CMK (cell line): ENCODE results near the gene SMYD3.
"Not testable (repeated sequence)": the region's sequence is repeated elsewhere in the genome, so short reads cannot be mapped to it uniquely, and the experiment has no call there.

Experiments
- DNase-seq: peaks from one replicate; pipeline ENCODE4 v3.0.0-alpha.2; 2010; ENCODE audit warnings: low read depth

The SMYD3 gene

DNA sequence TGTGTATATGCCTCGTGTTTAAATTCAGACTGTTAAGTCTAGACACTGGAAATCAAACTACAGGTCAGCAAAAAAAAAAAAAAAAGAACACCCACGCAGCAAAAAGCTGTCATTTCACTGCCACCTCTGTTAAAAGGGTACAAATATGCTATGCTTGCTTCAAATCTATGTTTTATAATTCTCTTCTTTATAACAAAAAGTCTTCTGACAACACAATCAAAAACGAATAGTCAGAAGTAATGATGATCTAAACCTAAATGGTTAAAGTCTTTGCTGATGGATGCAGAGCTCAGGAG is 438.9 kb downstream of the SMYD3 start:
- no peak for DNase-seq

DNA sequence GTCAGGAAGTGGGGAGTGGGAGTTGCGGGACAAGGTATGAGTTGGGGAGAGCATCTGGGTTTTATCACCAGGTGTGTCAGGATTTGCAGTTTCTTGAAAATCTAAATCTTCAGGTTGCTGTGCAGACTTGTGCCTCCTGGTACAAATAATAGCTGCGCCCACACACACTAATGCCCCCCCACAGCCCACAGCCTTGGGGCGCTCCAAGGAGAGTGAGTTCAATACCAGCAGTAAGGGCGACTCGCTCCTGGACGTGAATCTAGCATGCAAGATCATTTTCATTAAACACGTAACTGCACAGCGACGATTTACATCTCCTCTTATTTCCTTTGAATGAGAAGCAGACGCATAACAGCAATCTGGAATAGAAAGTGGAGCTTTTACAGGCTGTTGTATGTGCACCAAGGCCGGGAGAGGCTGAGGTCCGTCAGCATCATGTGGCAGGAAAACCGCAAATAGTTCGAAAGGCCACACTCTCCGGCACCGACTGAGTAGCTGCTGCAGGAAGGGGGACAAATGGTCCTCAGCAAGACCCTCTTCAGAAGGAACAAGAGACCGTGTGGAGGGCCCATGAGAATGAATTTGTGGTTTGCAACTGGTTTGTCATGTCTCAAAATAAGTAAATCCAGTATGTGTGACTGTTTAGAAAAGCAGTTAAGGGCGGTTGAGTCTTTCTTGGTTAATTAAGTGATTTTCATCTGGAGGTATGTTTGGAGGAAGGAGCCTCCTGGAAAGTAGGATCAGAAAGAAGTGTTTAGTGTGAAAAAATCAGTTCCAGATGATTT is 439.5 kb downstream of the SMYD3 start:
- no peak for DNase-seq

DNA sequence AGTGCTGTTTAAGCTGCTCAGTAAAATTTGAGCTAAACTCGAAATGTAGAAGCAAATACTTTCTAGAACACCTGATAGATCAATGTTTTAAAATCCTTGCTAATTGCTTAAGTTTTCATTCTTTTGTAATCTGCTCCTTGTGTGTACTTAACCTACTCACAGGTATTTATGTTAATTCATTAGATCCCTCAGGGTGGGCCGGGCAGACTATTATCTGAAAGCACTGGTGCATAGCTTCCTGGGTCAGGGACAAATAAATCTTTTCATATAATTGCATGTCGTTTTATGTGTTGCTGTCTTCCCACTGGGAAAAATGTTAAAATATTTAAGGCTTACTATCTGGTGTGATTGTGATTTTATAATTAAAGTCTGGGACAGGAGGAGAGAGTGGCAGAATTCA is 440.5 kb downstream of the SMYD3 start:
- no peak for DNase-seq

DNA sequence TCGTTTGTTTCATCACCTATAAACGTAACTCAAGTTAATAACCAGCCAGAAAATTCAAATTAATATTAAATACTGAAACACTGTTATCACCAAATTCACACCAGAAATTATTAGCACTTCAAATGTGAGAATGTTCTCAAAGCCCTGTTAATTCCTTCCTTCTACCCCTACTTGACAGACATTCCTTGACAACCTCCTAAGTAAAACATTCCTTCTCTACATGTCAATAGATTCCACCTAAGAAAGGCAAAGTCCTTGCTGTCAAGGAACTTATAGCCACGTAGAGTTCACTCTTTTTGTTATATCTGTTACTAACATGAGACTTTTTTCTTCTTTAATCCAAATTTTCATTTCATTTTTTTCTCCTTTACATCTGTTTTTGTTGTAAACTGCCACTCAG is 441.5 kb downstream of the SMYD3 start:
- DNase-seq: no peak

DNA sequence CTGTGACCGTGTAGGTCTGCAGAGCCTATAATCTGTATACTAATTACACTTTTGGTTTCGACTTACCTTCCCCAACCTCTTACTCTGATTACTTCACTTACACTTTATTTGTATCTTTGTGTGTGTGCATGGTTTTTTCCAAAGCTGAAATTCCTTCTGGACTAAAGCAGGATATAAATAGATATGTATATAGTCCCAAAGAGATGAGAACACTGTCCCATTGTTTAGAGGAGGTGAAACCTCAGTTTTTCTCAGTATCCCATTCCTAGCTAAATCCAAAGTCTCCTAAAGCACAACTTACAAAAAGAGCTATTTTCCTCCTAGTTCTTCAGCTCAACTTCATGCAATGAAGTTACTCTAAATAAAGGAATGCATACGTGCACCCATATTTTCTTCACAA is 442.2 kb downstream of the SMYD3 start:
- no peak for DNase-seq

DNA sequence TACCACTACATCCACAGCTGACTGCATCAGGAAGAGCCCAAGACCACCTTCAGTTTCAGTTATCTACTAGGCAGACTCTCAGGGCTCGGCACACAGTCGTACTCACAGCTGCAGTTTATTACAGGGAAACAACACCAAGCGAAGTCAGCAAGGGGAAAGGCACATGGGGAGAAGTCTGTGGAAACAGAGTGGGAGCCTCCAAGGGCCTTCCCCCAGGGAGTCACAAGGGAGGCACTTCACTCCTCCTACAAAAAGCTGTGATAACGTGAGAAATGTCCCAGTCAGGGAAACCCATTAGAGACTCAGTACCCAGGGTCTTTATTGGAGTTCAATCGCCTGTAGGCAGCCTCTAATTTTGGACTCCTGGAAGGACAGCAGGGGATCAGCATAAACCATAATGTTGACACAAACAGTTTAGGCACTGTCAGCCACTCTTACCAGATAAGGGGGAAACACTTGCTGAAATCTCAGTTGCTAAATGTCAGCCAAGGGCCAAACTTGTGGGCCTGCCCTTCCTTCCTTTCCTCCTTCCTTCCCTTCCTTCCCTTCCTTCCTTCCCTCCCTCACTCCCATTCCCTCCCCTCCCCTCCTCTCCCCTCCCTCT is 444.0 kb downstream of the SMYD3 start:
- no peak for DNase-seq

DNA sequence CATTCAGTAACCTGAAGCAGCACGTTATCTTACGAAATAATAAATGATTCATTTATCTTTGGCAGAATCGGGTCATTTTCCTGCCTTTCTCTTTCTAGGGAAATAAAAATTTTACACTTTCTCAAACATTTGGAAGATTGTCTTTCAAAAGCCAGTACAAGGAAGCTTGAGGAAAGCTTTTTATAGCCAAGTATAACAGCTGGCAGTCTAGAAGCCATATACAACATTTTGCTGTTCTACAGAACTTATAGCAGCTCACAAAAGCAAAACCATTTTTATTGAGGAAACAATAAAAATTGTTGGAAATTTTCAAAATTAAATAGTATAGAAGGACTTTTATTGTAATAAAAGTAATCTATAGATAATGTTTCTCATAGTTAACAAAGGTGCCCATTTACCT is 448.6 kb downstream of the SMYD3 start:
- no peak for DNase-seq

DNA sequence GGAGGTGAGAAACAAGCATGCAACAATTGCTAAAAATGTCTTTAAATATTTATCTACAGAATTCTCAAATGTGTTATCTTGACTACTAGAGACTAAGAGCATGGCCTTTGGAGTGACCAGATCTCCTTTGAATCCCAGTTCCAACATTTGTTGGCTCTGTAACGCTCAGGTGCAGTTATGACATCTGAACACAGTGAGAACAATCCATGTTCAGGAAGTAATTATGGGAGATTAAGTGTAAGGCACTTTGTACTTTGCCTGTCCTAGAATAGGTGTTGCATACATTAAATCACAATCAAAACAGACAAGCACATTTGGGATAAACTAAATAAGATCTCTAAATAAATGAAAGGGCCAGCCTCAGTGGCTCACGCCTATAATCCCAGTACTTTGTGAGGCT is 454.5 kb downstream of the SMYD3 start:
- no peak for DNase-seq

DNA sequence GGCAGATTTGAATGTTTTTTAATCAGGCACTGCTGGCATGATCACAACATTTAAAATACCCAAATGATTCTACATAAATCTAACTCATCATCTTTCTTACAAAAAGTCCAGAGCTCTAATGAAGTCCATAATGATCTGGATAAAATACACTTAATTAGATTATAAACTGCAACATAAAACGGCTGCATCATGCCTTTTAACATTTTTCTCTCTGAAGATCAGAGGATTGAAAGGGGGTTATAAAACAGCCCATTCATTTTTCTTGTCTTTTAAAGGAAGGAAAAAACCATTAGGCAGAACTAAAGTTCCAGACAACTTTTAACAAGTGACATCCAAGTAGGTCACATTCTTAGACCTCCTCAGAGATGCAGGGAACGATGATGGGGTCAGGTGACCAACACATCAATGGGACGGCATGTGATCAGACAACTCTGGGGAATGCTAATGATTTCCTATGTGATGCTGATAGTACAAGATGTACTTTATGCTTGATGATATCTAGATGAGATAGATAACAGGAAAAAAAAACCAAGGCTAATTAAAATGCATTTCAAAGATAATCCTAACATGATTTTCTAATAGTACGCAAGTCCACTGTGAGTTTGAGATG is 455.1 kb downstream of the SMYD3 start:
- DNase-seq: no peak

DNA sequence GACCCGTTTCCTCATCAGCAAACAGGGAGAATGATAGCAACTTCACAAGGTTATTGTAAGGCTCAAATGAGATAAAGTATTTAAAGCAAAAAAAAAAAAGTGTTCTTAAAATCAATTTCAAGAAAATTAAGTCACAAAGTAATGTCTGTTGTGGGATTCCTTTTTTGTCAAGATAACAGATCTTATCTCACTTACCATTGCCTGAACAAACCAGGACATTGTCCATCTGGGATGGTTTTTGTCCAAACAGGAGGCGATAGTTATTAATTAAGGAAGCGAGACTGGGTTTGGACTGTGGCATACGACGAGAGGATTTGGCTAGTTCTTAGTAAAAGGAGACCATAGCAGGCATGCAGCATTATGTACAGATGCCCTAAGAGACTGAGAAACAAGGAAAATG is 458.4 kb downstream of the SMYD3 start:
- no peak for DNase-seq

DNA sequence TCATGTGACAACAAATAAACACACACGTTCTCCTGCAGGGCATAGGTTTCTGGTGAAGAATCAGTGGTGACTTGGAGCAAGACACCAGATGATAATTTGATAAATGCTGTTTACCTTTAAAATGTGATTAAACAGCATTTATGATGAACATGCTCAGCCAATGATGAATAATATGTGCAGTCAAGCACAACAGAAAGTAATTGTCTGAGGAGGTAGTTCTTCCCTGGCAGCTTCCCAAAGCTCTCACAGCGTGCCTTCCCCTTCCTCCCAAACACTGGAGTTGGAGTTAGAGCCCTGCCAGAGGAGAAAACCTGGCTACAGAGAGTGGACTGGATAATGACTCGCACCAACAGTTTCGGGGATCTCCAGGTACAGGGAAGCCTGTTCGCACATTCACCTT is 463.5 kb downstream of the SMYD3 start:
- no peak for DNase-seq

DNA sequence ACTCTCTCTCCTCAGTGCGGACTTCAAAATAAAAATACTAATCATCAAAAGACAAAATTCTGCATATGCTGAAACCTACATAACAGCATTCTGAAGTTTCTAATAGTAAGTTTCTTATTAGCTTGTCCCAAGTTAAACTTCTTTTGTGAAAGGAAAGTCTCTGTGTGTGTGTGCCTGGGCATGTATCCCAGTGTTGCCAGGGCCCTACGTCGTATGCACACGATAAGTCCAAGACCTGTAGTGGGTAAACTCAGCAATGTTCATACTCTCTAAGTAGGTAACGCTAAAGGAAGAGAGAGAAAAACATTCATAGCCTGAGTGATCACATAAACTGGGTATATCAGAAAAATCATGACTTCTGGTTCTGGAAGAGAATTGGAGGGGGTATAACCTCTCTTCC is 465.7 kb downstream of the SMYD3 start:
- DNase-seq: no peak

DNA sequence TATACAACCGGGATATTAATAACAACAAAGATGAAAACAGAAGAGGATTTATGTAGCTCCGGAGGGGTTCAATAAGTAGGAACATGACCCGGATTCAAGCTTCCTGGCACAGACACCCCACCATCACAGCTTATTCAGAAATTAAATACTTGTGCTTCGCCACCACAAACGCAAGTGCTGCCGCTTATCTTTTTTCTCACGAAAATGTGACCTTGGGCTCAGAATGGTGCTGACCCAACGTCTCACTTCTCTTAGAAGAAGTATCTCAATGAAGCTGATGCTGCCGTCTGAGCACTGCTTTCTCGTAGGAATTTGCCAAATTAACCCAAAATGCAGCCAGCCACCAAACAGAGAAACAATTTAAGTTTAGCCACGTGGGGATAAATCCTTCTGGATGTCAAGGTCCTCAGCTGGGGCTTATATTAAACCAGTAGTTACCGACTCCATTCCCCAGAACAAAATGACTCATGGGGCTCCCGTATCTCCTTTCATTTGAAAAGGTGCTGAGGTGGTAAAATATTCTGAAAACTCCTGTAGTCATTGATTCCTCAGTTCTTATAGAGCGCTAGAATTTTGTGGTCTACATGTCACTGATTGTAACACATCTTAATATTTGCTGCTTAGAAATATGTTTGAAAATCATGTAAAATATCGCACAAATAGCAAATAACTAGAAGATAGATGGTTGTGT is 466.7 kb downstream of the SMYD3 start:
- no peak for DNase-seq

DNA sequence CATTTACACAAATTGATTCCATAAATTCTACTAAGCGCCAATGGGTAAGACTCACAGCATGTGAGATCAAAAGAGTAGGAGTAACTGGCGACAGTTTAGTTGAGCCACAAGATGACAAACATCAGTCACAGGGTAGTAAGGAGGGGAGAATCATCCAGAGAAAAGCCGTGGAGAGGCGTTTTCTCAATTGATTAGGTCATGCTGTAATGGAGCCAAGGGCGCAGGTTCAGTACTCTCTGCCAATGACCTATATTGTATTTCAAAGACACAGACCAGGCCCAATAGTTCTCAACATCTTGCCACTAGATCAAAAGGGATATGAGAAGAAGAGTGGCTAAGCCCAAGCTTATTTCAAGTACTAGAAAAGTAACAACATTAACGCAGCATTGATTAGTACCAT is 467.5 kb downstream of the SMYD3 start:
- DNase-seq: no peak

DNA sequence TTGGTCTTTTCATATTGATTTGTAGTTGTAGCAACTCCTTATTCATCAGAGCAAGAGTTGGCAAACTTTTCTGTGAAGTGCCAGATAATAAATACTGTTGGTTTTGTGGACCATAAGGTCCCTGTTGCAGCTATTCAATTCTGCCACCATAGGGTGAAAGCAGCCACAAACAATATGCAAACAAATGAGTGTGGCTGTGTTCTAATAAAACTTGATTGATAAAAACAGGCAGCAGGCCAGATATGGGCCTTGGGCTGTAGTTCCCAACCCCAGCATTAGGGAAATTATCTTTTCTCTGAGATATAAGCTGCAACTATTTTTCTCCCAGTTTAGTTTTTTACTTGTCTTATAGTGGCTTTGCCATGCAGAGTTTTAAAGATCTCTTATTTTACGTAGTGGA is 469.2 kb downstream of the SMYD3 start:
- no peak for DNase-seq

DNA sequence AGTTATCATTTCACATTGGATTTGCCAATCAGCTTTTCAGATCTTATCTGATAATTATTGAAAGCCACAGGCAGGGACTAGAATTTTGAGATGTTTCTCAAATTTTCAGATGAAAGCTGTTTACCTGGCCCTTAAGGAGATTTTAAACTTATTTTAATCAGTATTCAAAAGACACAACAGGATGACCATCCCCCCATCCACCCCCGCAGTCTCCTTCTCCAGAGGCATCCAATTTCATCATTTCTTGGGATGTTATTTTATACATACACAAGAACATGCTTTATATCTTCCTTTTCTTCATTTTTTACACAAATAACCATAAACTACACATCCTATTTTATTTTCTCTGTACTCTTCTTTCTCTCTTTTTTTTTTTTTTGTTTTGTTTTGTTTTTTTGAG is 470.9 kb downstream of the SMYD3 start:
- no peak for DNase-seq

DNA sequence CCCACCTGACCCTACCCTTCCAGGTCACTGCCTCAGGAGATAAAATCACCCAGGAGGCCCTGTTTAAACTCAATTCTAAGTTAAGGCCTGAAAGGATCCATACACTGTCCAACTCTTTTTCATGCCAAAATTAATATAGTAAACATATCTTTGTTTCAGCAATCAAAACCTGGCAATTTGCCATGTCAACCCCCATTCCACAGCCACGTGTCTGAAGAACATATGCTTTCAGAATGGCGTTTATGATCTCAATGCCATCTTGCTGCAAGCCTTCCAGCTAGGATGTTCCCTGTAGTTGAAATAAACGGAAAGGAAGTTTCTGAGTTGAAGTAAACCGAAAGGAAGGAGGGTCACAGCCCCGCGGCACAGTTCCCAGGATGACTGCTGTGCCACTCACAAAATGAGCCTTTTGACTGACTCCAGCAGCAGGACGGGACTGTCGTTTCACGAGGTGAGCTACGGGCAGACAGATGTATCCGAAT is 472.0 kb downstream of the SMYD3 start:
- DNase-seq: no peak

DNA sequence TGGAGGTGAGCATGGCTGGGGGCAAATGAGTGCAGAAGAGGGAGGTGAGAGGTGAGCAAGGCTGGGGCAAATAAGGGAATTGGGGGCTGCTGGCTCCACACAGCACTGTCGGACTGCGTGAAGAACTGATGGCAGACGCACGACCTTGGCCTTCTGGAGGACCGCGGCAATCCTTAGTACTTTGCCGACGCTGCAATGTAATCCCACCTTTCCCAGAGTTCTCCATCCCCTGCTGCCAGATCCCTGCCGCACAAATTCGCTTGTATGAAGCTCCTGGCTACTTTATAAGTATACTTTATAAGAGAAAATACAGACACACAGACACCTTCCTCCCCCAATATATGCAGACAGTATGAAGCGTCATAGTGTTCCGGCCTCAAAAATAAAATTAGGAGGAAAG is 472.4 kb downstream of the SMYD3 start:
- DNase-seq: no peak

DNA sequence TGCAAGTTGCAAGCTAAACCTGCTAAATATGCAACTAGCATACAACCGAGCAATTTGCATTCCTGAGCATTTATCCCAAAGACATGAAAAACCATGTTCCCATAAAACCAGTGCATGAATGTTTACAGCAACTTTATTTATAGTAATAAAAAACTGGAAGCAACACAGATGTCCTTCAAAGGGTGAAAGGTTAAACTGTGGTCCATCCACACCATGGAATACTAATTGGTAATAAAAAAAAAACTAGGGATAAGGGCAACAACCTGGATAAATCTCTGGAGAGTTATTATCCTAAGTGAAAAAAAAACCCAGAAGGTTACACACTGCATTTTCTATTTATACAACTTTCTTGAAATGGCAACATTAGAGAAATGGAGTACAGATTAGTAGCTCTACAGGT is 474.1 kb downstream of the SMYD3 start:
- DNase-seq: no peak

DNA sequence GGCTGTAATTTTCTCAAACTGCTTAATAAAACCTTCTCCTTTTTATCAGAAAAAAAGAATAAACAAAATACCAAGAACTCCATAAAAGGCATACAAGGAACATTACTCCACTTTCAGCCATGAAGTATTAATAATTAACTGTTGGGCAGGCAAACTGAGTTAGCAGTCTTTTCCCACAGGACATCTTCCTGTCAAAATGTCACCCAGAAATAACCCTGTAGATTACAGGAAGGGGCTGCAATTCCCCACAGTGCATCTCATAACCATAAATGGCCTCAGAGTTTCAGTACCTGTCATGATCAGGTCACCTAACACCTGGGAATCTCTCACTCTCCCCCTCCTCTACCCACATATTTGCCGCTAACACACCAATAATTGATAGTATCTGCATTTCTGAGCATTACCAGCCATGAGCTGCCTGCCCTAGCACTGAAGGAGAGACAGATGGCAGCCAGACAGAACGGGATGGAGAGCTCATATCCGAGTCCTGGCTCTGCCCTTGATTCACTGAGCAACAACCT is 475.0 kb downstream of the SMYD3 start:
- DNase-seq: no peak

DNA sequence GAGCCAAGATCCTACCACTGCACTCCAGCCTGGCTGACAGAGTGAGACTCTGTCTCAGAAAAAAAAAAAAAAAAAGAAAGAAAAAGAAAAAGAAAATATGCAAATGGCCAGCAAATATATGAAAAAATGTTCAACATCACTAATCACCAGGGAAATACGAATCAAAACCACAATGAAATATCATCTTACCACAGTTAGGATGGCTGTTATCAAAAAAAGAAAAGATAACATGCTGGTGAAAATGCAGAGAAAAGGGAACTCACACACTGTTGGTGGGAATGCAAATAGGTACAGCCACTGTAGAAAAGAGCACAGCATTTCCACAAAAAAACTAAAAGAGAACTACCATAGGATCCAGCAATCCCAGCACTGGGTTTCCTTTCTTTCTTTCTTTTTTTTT is 477.5 kb downstream of the SMYD3 start:
- no peak for DNase-seq

DNA sequence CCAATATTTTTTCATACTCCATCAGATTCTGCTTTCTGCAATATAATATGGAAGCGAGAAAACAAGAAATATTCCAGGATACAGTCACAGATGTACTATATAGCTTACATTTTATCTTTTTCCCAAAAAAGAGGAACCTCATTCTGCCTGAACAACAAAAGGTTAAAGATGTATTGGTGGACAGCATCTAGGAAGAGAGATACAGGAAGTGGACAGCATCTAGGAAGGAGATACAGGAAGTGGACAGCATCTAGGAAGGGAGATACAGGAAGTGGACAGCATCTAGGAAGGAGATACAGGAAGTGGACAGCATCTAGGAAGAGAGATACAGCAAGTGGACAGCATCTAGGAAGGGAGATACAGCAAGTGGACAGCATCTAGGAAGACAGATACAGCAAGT is 483.0 kb downstream of the SMYD3 start:
- DNase-seq: not testable (repeated sequence)
